Chondrocyte (in vitro differentiated cells): ENCODE results near the gene ARHGAP15. TPM values are rescaled to one million over a fixed set of nuclear protein-coding genes. Genes with fewer than 3 reads are reported as not detected.
"Not testable (repeated sequence)": the region's sequence is repeated elsewhere in the genome, so short reads cannot be mapped to it uniquely, and the experiment has no call there.

ENCODE experiments used
- DNase-seq: peaks from one replicate; pipeline ENCODE4 v3.0.0; 2021; ENCODE audit warnings: mixed read lengths, low spot score
- H3K27ac Mint-ChIP-seq: one replicate; pipeline ENCODE4 v1.8.0; 2021; ENCODE audit warnings: mild to moderate bottlenecking, moderate library complexity, mixed read lengths; ENCODE audit not compliant: unreplicated experiment
- H3K27me3 Mint-ChIP-seq: 2 replicates; pipeline ENCODE4 v1.8.0; 2021; ENCODE audit warnings: low read depth, mixed read lengths
- H3K36me3 Mint-ChIP-seq: 2 replicates; pipeline ENCODE4 v1.8.0; 2021; ENCODE audit warnings: low read depth, mixed read lengths
- H3K4me1 Mint-ChIP-seq: 2 replicates; pipeline ENCODE4 v1.8.0; 2021; ENCODE audit warnings: low read depth, mild to moderate bottlenecking, mixed read lengths
- H3K4me3 Mint-ChIP-seq: one replicate; pipeline ENCODE4 v1.8.0; 2021; ENCODE audit warnings: mild to moderate bottlenecking, moderate library complexity, mixed read lengths; ENCODE audit not compliant: unreplicated experiment
- H3K9me3 Mint-ChIP-seq: 2 replicates; pipeline ENCODE4 v1.8.0; 2021; ENCODE audit warnings: low read depth, mixed read lengths
- CTCF ChIP-seq: fragments of 200-600 bp; sonication (generic); IDR thresholded peaks from 2 replicates; pipeline ENCODE4 v1.5.0; 2021; ENCODE audit warnings: antibody characterized with exemption, mild to moderate bottlenecking, moderate library complexity
- total RNA-seq: library from RNA; stranded (reverse); gene quantifications from 3 replicates; pipeline ENCODE4 v1.2.1, GENCODE V29; 2021

The ARHGAP15 gene
- total RNA-seq, 1 donor from 2014 or later: 0.42 TPM

GRCh38 chr2:143530758-143531157 is 401.5 kb downstream of the ARHGAP15 start:
- no peak for TF ChIP-seq CTCF
- Mint-ChIP-seq H3K36me3 (no peaks in the 10 kb centered on the region), H3K27me3 (no peaks in the 10 kb centered on the region), H3K27ac (no peak overlapping the region), H3K4me1 (peaks cover 8% of the 10 kb centered on the region), H3K9me3 (no peaks in the 10 kb centered on the region), H3K4me3 (no peak overlapping the region)
- no peak for DNase-seq

GRCh38 chr2:143532061-143532460 is 402.8 kb downstream of the ARHGAP15 start:
- Mint-ChIP-seq H3K4me1 (peaks cover 3% of the 10 kb centered on the region), H3K27me3 (no peaks in the 10 kb centered on the region), H3K27ac (no peak overlapping the region), H3K9me3 (no peaks in the 10 kb centered on the region), H3K36me3 (no peaks in the 10 kb centered on the region), H3K4me3 (no peak overlapping the region)
- no peak for DNase-seq
- no peak for TF ChIP-seq CTCF

- Mint-ChIP-seq H3K27me3 (no peaks in the 10 kb centered on the region), H3K36me3 (no peaks in the 10 kb centered on the region), H3K4me1 (peaks cover 3% of the 10 kb centered on the region), H3K9me3 (peaks cover 3% of the 10 kb centered on the region), H3K27ac (no peak overlapping the region), H3K4me3 (no peak overlapping the region)
- DNase-seq: no peak
- TF ChIP-seq CTCF: no peak
Observed at GRCh38 chr2:143533846-143534245, 404.6 kb downstream of the ARHGAP15 start.

- H3K4me3 Mint-ChIP-seq: no peak overlapping the region
- no peaks in the 10 kb centered on the region for H3K27me3 Mint-ChIP-seq
- TF ChIP-seq CTCF: no peak
- H3K36me3 Mint-ChIP-seq: peaks cover 3% of the 10 kb centered on the region
- H3K27ac Mint-ChIP-seq: no peak overlapping the region
- H3K9me3 Mint-ChIP-seq: peaks cover 16% of the 10 kb centered on the region
- DNase-seq: no peak
- no peaks in the 10 kb centered on the region for H3K4me1 Mint-ChIP-seq
Observed at GRCh38 chr2:143535802-143536201, 406.6 kb downstream of the ARHGAP15 start.

- DNase-seq: peak; percentile 48
- not testable (repeated sequence) for H3K4me3 Mint-ChIP-seq, H3K27me3 Mint-ChIP-seq, H3K27ac Mint-ChIP-seq, H3K36me3 Mint-ChIP-seq
- Mint-ChIP-seq H3K4me1 (peaks cover 21% of the 10 kb centered on the region), H3K9me3 (peaks cover 21% of the 10 kb centered on the region)
Observed at GRCh38 chr2:143541899-143542298, 412.7 kb downstream of the ARHGAP15 start.
